Psoas muscle (tissue), 8 donors: ENCODE measurements around the gene CHD9NB. TPM values are rescaled to one million over a fixed set of nuclear protein-coding genes. Genes with fewer than 3 reads are reported as not detected.

ENCODE experiments used
- ATAC-seq, 4 donors: fragments of 200-7000 bp; cut with Tn5 transposase; one replicate each; pipeline ENCODE4 v1.9.1; 2020; ENCODE audit warnings: moderate library complexity in 3 of 4, mild to moderate bottlenecking in 2 of 4
- DNase-seq, 2 donors: peaks; one replicate each; pipeline ENCODE4 v3.0.0-alpha.2; 2020
- H3K27ac ChIP-seq: fragments of 200-600 bp; one replicate; pipeline ENCODE4 v1.8.0; 2022
- H3K27me3 ChIP-seq, 3 donors: fragments of 200-600 bp in 1 of 3; one replicate each; pipeline versions ENCODE4 v1.6.1 to v1.8.0; 2013 to 2022; ENCODE audit warnings: low read length in 2 of 3, mild to moderate bottlenecking in 2 of 3, moderate library complexity in 1 of 3; ENCODE audit not compliant: insufficient read depth in 3 of 3
- H3K36me3 ChIP-seq, 2 donors: fragments of 200-600 bp in 1 of 2; one replicate each; pipeline versions ENCODE4 v1.6.1 to v1.8.0; 2013 to 2022; ENCODE audit warnings: low read depth in 1 of 2, mild to moderate bottlenecking in 1 of 2, moderate library complexity in 1 of 2; ENCODE audit not compliant: insufficient read depth in 1 of 2
- H3K4me1 ChIP-seq: fragments of 200-600 bp; one replicate; pipeline ENCODE4 v1.8.0; 2022
- H3K4me3 ChIP-seq: fragments of 200-600 bp; one replicate; pipeline ENCODE4 v1.8.0; 2022; ENCODE audit warnings: mild to moderate bottlenecking
- H3K9me3 ChIP-seq: fragments of 200-600 bp; one replicate; pipeline ENCODE4 v1.8.0; 2022
- WGBS, 3 donors: extraction: QIAGEN DNeasy Blood & Tissue Kit; methylation state at CpG; one replicate each; pipeline versions ENCODE4 v1.1.6 to v1.1.7; 2013; 5-methylcytosine and 5-hydroxymethylcytosine counted together
- intact Hi-C, 2 donors: fragments of 100-400 bp; cut with DNase I; formaldehyde crosslinking; loops; one replicate each; pipeline versions ENCODE4 v1.11.0 to v1.14.2; 2022
- polyA plus RNA-seq, 3 donors: library from polyadenylated mRNA; stranded (reverse); fragments of 200-250 nt; gene quantifications; one replicate each; pipeline ENCODE4 v1.2.3, GENCODE V29; 2013
- total RNA-seq, 4 donors: library from RNA; stranded (reverse); fragmentation: NEBNext Ultra II Directional in 2 of 4; extraction: Animal tissue kit (Norgen Biotek cat#: 25700) in 2 of 4; gene quantifications; one replicate each; pipeline versions ENCODE4 v1.2.1 to v1.2.4, GENCODE V29; 2021 to 2023
- TF ChIP-seq, protein P1 (sequence below): fragments of 200-600 bp; IDR thresholded peaks from one replicate; pipeline ENCODE4 v1.8.0; 2022; ENCODE audit warnings: antibody characterized with exemption
- donor health status: healthy with polysubstance abuse.
- donor health status: DM: no; HTN: no; CAD: no; lungs with moderate emphysema.
- donor health status: Bipolar disorder and iron deficiency.
- donor health status: healthy.
- donor health status: DM: yes; HTN: yes; CAD: no.
- donor health status: DM: no; HTN: no; CAD: no.
- donor health status: DM: no; HTN: no; CAD: no.
- donor health status: DM: yes; HTN: yes; CAD: no.

CHD9NB gene
- total and polyA plus RNA-seq, 7 donors, result 0.05 to 0.77 (median 0.18) TPM; not detected in 1

DNA sequence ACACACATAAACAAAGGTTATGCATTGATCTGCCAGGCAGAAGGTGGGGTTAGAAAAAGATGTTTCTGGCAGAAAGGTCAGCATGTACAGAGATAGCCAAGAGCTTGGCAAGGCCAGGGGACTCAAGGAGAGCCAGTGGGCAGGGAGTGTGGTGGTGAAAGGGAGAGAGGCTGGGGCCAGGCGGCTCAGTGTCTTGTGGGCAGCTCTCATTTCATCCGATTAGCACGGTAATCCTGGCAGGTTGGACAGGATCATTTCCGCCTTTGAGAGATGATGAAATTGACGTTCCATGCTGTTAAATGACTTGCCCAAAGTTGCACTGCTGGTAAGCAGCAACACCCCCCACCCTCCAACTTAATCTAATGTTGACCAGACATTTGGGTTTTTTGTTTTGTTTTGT is 5.7 kb upstream of the CHD9NB start:
- H3K4me1 ChIP-seq, result peaks cover 39% of the 10 kb centered on the region
- no peaks in the 10 kb centered on the region for H3K27me3 ChIP-seq
- 27 to 65% (median 33%) methylated on average over 5 of the region's 5 CpGs for WGBS, 3 donors
- intact Hi-C loops, result loop anchor here (5.0 kb wide), 2 partner anchors 104 to 149 kb away; no protein-coding TSS in a partner anchor
- TF ChIP-seq, protein P1, sequence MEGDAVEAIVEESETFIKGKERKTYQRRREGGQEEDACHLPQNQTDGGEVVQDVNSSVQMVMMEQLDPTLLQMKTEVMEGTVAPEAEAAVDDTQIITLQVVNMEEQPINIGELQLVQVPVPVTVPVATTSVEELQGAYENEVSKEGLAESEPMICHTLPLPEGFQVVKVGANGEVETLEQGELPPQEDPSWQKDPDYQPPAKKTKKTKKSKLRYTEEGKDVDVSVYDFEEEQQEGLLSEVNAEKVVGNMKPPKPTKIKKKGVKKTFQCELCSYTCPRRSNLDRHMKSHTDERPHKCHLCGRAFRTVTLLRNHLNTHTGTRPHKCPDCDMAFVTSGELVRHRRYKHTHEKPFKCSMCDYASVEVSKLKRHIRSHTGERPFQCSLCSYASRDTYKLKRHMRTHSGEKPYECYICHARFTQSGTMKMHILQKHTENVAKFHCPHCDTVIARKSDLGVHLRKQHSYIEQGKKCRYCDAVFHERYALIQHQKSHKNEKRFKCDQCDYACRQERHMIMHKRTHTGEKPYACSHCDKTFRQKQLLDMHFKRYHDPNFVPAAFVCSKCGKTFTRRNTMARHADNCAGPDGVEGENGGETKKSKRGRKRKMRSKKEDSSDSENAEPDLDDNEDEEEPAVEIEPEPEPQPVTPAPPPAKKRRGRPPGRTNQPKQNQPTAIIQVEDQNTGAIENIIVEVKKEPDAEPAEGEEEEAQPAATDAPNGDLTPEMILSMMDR, result no peak
- H3K9me3 ChIP-seq, result no peaks in the 10 kb centered on the region
- DNase-seq (peak; percentile 49 to 67), ATAC-seq (peak; percentile 45 to 70 (median 60))
- H3K27ac ChIP-seq, result peak overlapping the region; percentile 54
- no peaks in the 10 kb centered on the region for H3K36me3 ChIP-seq
- no peak overlapping the region for H3K4me3 ChIP-seq

DNA sequence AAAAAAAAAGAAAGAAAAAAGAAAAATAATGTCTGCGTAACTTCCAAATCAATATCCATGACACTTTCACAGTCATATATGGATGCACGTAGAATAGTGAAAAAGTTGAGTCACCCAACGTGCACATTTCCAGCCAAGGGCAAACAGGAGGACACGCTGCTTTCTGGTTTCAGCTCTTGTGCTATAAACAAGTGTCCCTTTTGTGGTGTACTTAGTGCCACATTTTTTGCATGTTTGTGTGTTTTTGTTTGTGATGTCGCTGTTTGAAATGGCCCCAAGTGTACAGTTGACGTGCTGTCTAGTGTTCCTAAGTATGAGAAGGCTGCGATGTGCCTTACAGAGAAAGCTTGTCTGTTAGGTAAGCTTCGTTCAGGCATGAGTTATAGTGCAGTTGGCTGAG is 5.0 kb upstream of the CHD9NB start:
- H3K36me3 ChIP-seq, result no peaks in the 10 kb centered on the region
- H3K27me3 ChIP-seq, result no peaks in the 10 kb centered on the region
- peak overlapping the region; percentile 54 for H3K27ac ChIP-seq
- intact Hi-C loops, result loop anchor here (5.0 kb wide), 2 partner anchors 105 to 150 kb away; no protein-coding TSS in a partner anchor
- TF ChIP-seq, protein P1, result no peak
- H3K4me1 ChIP-seq, result peaks cover 39% of the 10 kb centered on the region
- no peaks in the 10 kb centered on the region for H3K9me3 ChIP-seq
- ATAC-seq (no peak), DNase-seq (no peak)
- no peak overlapping the region for H3K4me3 ChIP-seq
- 67 to 82% (median 70%) methylated on average over 8 of the region's 8 CpGs for WGBS, 3 donors

DNA sequence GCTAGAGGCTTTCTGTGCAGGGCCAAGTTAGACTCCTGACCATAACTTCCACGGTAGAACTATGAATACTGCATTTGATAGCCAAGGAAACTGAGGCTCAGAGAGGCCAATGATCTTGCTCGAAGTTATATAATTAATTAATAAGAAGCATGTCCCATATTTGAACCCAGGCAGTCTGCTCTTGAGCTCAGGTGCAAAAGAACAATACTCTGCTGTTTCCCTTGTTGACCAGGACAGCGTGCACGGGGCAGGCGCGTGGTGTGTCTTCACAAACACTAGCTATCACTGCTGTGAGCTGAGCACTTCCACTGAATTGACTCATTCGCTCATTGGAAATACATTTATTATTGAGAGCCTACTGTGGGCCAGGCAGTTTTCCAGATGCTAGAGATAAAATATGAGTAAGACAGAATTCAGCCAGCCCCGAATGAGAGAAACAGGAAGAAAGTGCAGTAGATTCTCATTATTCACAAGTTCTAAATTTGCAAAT is 3.7 kb upstream of the CHD9NB start:
- Histone ChIP-seq H3K36me3 (no peaks in the 10 kb centered on the region), H3K4me3 (peak overlapping the region; percentile 94), H3K27me3 (no peaks in the 10 kb centered on the region), H3K9me3 (no peaks in the 10 kb centered on the region), H3K4me1 (peaks cover 30% of the 10 kb centered on the region), H3K27ac (peak overlapping the region; percentile 30)
- intact Hi-C loops, result loop anchor here (5.0 kb wide), 2 partner anchors 106 to 151 kb away; no protein-coding TSS in a partner anchor
- ATAC-seq (no peak), DNase-seq (no peak)
- 64 to 70% (median 69%) methylated on average over 8 of the region's 8 CpGs for WGBS, 3 donors
- TF ChIP-seq, protein P1, result no peak

DNA sequence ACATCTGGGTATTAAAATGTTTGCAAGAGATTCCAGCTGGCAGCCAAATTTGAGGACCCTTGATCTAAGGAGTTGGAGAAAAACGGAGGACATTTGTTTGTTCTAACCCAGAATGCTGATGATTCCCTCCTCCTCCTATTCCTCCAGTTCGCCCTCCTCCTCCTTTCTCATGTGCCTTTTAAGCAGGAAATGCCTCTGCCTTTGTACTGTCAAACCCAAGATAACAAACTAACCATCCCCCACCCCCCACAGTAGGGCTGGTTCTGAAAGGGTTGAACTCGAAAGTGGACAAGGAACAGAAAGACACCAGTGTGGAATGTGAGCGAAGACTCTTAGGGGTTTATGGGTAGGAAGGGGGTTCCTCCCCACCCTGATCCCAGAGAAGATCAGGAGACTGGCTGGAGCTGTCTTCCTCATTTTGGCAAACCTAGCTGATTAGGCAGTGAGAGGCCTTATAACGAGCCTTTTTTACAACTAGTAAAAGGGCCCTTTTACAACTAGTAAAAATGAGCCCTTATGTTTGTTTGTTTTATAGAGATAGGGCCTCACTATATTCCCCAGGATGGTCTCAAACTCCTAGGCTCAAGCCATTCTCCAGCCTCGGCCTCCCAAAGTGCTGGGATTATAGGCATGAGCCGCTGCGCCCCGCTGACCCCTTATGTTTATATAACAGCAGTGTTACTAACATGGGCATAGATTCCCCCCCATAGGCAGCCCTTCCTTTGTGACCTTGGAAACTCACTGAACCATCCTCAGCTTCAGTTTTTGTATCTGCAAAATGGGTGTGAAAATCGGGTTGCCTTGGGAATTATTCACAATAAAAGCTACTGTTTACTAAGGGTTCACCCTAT is 3.1 kb upstream of the CHD9NB start:
- intact Hi-C loops, result loop anchor here (2.0 to 5.0 kb wide), 5 partner anchors 43 to 152 kb away; no protein-coding TSS in a partner anchor
- WGBS, 3 donors, result 37 to 47% (median 39%) methylated on average over 10 of the region's 10 CpGs
- no peaks in the 10 kb centered on the region for H3K9me3 ChIP-seq
- no peaks in the 10 kb centered on the region for H3K27me3 ChIP-seq
- peaks cover 29% of the 10 kb centered on the region for H3K4me1 ChIP-seq
- H3K27ac ChIP-seq, result peak overlapping the region; percentile 86
- H3K36me3 ChIP-seq, result no peaks in the 10 kb centered on the region
- H3K4me3 ChIP-seq, result peak overlapping the region; percentile 94
- DNase-seq (no peak), ATAC-seq (peak in 1 of 4 donors; percentile 1)
- TF ChIP-seq, protein P1, result no peak
